Hair follicular keratinocyte (primary cell): Measurements from ENCODE around the gene NPR3. TPM values are rescaled to one million over a fixed set of nuclear protein-coding genes. Genes with fewer than 3 reads are reported as not detected.

Experiments used
- total RNA-seq: library from RNA; depleted of rRNA; stranded (reverse); fragments of >200 nt; gene quantifications from 2 replicates; pipeline ENCODE4 v1.2.3, GENCODE V29; 2015

Gene NPR3
- total RNA-seq, result 0.08 and 0.15 TPM in 2 replicates

GRCh38 chr5:32710550-32711361 is at the start of gene NPR3:
NPR3 (plus strand) TSS chr5:32711321; CDS start chr5:32711777, 456 bp downstream.

Other genes starting within 250 kb of the NPR3 start
- gene SUB1, start 125.8 kb upstream of the NPR3 start, total RNA-seq, result 317 and 443 TPM in 2 replicates